H1 (cell line): Measurements from ENCODE around the gene FAM3B. TPM values are rescaled to one million over a fixed set of nuclear protein-coding genes. Genes with fewer than 3 reads are reported as not detected.

Experiments used
- SIN3A ChIP-seq, 2 experiments: IDR thresholded peaks in 1 of 2; conservative IDR thresholded peaks in 1 of 2; 2 replicates each; pipeline ENCODE4 v1.6.1; 2011 to 2012; ENCODE audit warnings: low read length in 2 of 2, improper control_type of control experiment in 1 of 2, low read depth in 1 of 2, mild to moderate bottlenecking in 1 of 2
- polyA plus RNA-seq, 7 experiments: library from polyadenylated mRNA; depleted of rRNA in 3 of 7; stranded (reverse) in 5 of 7; unstranded in 2 of 7; fragments of >200 nt in 5 of 7; fragments of 200-250 nt in 2 of 7; gene quantifications; 1 replicate in 5 of 7; 2 replicates in 1 of 7; 4 replicates in 1 of 7; pipeline versions ENCODE4 v1.2.1 to v1.2.3, GENCODE V29; 2011 to 2013; ENCODE audit warnings: missing spikeins in 2 of 7, mixed read lengths in 2 of 7
- total RNA-seq: library from RNA; stranded (reverse); fragmentation: NEBNext Ultra II Directional; extraction: Animal tissue kit (Norgen Biotek cat#: 25700); gene quantifications from 2 replicates; pipeline ENCODE4 v1.2.1, GENCODE V29; 2021

The FAM3B gene
- total and polyA plus RNA-seq, 2 of the 8 experiments (the other 6 are each of a cell fraction or from before 2014, with no cell fraction given), result 2.0 TPM

DNA sequence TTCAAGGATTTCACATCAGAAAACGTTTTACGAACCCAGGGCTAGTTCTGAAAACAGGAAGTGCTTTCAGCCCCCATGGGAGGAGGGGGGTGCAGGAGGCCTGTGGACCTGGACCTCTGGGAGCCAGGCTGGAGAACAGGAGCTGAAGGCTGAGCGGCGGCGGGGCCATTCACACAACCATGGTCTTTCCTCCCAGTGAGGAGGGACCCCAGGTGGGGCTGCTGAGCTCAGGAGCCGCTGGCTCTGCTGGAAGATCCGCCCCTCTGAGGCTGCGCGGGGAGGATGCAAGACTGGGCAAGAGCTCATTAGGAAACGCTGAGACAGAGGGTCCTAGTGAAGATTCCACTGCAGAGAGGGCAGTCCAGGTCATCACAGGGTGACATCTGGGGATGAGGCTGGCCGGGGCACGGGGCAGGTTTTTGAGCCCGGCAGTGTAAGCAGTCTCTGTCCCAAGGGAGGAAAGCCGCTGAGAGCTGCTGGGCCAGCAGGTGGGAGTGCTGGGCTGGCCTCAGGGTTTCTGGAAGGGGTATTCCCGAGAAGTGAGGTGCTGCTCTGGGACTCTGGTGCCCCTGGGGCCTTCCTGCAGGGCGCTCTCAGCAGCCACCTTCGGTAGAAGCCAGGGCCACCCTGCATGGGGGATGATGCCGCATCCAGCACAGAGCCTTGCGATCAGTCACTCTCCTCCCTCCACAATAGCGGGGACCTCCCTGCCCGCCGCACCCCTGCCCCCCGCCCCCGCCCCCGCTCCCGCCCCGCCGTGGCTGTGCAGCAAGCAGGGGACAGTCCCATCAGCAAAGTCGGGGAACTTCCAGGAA is 52.7 kb downstream of the FAM3B start (continued):
- no peak for TF ChIP-seq SIN3A (conservative IDR thresholded peaks at IDR 0.05 in 1 of 2, IDR thresholded peaks at IDR 0.05 in 1 of 2; ENCODE audit: low read depth in 1 of 2, low read length in 2 of 2)
